H1 (cell line): ENCODE results near the gene SIGLEC6. TPM values are rescaled to one million over a fixed set of nuclear protein-coding genes. Genes with fewer than 3 reads are reported as not detected.

ENCODE experiments used
- CTCF ChIA-PET: fragments of 300-600 bp; sonication (Branson Sonifier 250); formaldehyde crosslinking; loops from one replicate; lab custom pipeline; 2021; ENCODE audit not compliant: partially characterized antibody; lab: Charles Lee
- POLR2A ChIA-PET: fragments of 300-600 bp; sonication (Branson Sonifier 250); formaldehyde crosslinking; loops from one replicate; lab custom pipeline; 2021; ENCODE audit warnings: inconsistent platforms; ENCODE audit not compliant: partially characterized antibody; lab: Charles Lee
- DNase-seq, 2 experiments: peaks; one replicate each; pipeline versions ENCODE4 v3.0.0 to v3.0.0-alpha.2; 2010 to 2022; ENCODE audit warnings: low spot score in 2 of 2, low read depth in 1 of 2, mixed read lengths in 1 of 2
- FAIRE-seq: peaks from 2 replicates; lab custom pipeline; 2011; peaks lifted over from hg19 to GRCh38; lab: Jason Lieb, UNC
- H2AFZ ChIP-seq: 2 replicates; pipeline ENCODE4 v1.8.1; 2012; ENCODE audit warnings: low read length, inconsistent platforms
- H2AK5ac ChIP-seq: 2 replicates; pipeline ENCODE4 v1.6.1; 2013; ENCODE audit warnings: low read depth, low read length
- H2BK120ac ChIP-seq: replicated peaks from 2 replicates; pipeline ENCODE3; 2013; ENCODE audit warnings: low read depth, low read length, inconsistent platforms
- H2BK12ac ChIP-seq: 2 replicates; pipeline ENCODE4 v1.6.1; 2013; ENCODE audit warnings: low read depth, low read length
- H2BK15ac ChIP-seq: 2 replicates; pipeline ENCODE4 v1.6.1; 2013; ENCODE audit warnings: low read length
- H2BK20ac ChIP-seq: 2 replicates; pipeline ENCODE4 v1.6.1; 2013; ENCODE audit warnings: low read length
- H2BK5ac ChIP-seq: 2 replicates; pipeline ENCODE4 v1.6.1; 2013; ENCODE audit warnings: low read depth, low read length
- H3K14ac ChIP-seq: 2 replicates; pipeline ENCODE4 v1.6.1; 2013; ENCODE audit warnings: inconsistent platforms; ENCODE audit not compliant: insufficient read length
- H3K18ac ChIP-seq: 2 replicates; pipeline ENCODE4 v1.6.1; 2013; ENCODE audit warnings: low read length; ENCODE audit errors: extremely low read depth
- H3K23ac ChIP-seq: 2 replicates; pipeline ENCODE4 v1.6.1; 2013; ENCODE audit warnings: inconsistent platforms; ENCODE audit not compliant: insufficient read length
- H3K23me2 ChIP-seq: 2 replicates; pipeline ENCODE4 v1.6.1; 2013; ENCODE audit warnings: low read depth, low read length
- H3K27ac ChIP-seq: 2 replicates; pipeline ENCODE4 v1.6.1; 2011; ENCODE audit warnings: low read depth, low read length, inconsistent platforms
- H3K27me3 ChIP-seq, 4 experiments: replicated peaks in 1 of 4; 1 replicate in 1 of 4; 2 replicates in 3 of 4; pipeline versions ENCODE4 v1.6.1 to v1.8.1; 2011 to 2013; ENCODE audit warnings: low read length in 3 of 4, mild to moderate bottlenecking in 3 of 4, inconsistent platforms in 2 of 4, mixed read lengths in 2 of 4, moderate library complexity in 1 of 4; ENCODE audit not compliant: control insufficient read depth in 3 of 4, insufficient read depth in 3 of 4; ENCODE audit errors: extremely low read depth in 1 of 4
- H3K36me3 ChIP-seq, 4 experiments: 2 replicates each; pipeline versions ENCODE4 v1.6.1 to v1.8.1; 2011 to 2013; ENCODE audit warnings: mild to moderate bottlenecking in 4 of 4, low read length in 3 of 4, moderate library complexity in 2 of 4, control low read depth in 1 of 4, inconsistent platforms in 1 of 4; ENCODE audit not compliant: insufficient read depth in 4 of 4, control insufficient read depth in 2 of 4
- H3K4ac ChIP-seq: replicated peaks from 2 replicates; pipeline ENCODE3; 2013; ENCODE audit warnings: low read length, low read depth, mixed read lengths, inconsistent platforms; ENCODE audit not compliant: insufficient read length
- H3K4me1 ChIP-seq, 4 experiments: replicated peaks in 1 of 4; 1 replicate in 1 of 4; 2 replicates in 3 of 4; pipeline versions ENCODE4 v1.6.1 to v1.8.1; 2011 to 2013; ENCODE audit warnings: low read length in 3 of 4, inconsistent platforms in 2 of 4, mixed read lengths in 1 of 4; ENCODE audit not compliant: insufficient read depth in 4 of 4, control insufficient read depth in 3 of 4
- H3K4me2 ChIP-seq, 2 experiments: 2 replicates each; pipeline versions ENCODE4 v1.6.1 to v1.8.1; 2011 to 2013; ENCODE audit warnings: low read depth in 2 of 2, low read length in 2 of 2, control low read depth in 1 of 2, inconsistent platforms in 1 of 2, mild to moderate bottlenecking in 1 of 2; ENCODE audit not compliant: insufficient read depth in 1 of 2
- H3K4me3 ChIP-seq, 4 experiments: fragments of 200-600, 300-600 bp in 1 of 4; sonication (generic), shearing (Covaris generic), sonication (Bioruptor Twin) in 1 of 4; 2 replicates each; pipeline versions ENCODE4 v1.5.1 to v1.8.1; 2011 to 2016; ENCODE audit warnings: low read length in 4 of 4, low read depth in 3 of 4, control low read depth in 2 of 4, inconsistent platforms in 2 of 4, mild to moderate bottlenecking in 2 of 4, mixed read lengths in 1 of 4, moderate library complexity in 1 of 4; ENCODE audit not compliant: insufficient read depth in 2 of 4; ENCODE audit errors: extremely low read depth in 1 of 4
- H3K56ac ChIP-seq: replicated peaks from 2 replicates; pipeline ENCODE3; 2013; ENCODE audit warnings: low read depth, mild to moderate bottlenecking, mixed read lengths, low read length, inconsistent platforms; ENCODE audit not compliant: insufficient read length
- H3K79me1 ChIP-seq: 2 replicates; pipeline ENCODE4 v1.6.1; 2013; ENCODE audit warnings: low read depth, low read length, control low read depth
- H3K79me2 ChIP-seq, 2 experiments: 2 replicates each; pipeline versions ENCODE4 v1.6.1 to v1.8.1; 2012 to 2013; ENCODE audit warnings: low read length in 2 of 2, mild to moderate bottlenecking in 2 of 2, inconsistent platforms in 1 of 2; ENCODE audit not compliant: insufficient read depth in 2 of 2, control insufficient read depth in 1 of 2
- H3K9ac ChIP-seq, 4 experiments: replicated peaks in 1 of 4; 1 replicate in 1 of 4; 2 replicates in 3 of 4; pipeline versions ENCODE4 v1.6.1 to v1.8.1; 2011 to 2013; ENCODE audit warnings: low read depth in 3 of 4, low read length in 3 of 4, control low read depth in 2 of 4, mild to moderate bottlenecking in 2 of 4, moderate library complexity in 2 of 4, inconsistent platforms in 1 of 4; ENCODE audit errors: extremely low read depth in 1 of 4
- H3K9me3 ChIP-seq, 2 experiments: 2 replicates each; pipeline versions ENCODE4 v1.6.1 to v1.8.1; 2012 to 2013; ENCODE audit warnings: mild to moderate bottlenecking in 2 of 2, moderate library complexity in 2 of 2, control low read depth in 1 of 2, inconsistent platforms in 1 of 2, low read depth in 1 of 2, low read length in 1 of 2, mixed read lengths in 1 of 2; ENCODE audit not compliant: insufficient read depth in 2 of 2
- H4K20me1 ChIP-seq, 2 experiments: replicated peaks in 1 of 2; 2 replicates each; pipeline versions ENCODE3 to v1.8.1; 2011 to 2013; ENCODE audit warnings: inconsistent platforms in 2 of 2, low read length in 2 of 2, mild to moderate bottlenecking in 1 of 2; ENCODE audit not compliant: insufficient read depth in 2 of 2, control insufficient read depth in 1 of 2
- H4K5ac ChIP-seq: 2 replicates; pipeline ENCODE4 v1.6.1; 2013; ENCODE audit warnings: low read length, low read depth, mixed read lengths, inconsistent platforms; ENCODE audit not compliant: insufficient read length
- H4K8ac ChIP-seq: 2 replicates; pipeline ENCODE4 v1.8.0; 2013; ENCODE audit warnings: mild to moderate bottlenecking, moderate library complexity, low read length, inconsistent platforms; ENCODE audit not compliant: insufficient read depth; ENCODE audit errors: extremely low read depth
- H4K91ac ChIP-seq: replicated peaks from 2 replicates; pipeline ENCODE3; 2013; ENCODE audit warnings: low read length, mixed read lengths, inconsistent platforms; ENCODE audit not compliant: insufficient read length
- BCL11A ChIP-seq, 2 experiments: IDR thresholded peaks; one replicate each; pipeline ENCODE4 v1.6.1; 2011; ENCODE audit warnings: low read depth in 2 of 2, low read length in 2 of 2, mild to moderate bottlenecking in 2 of 2
- EP300 ChIP-seq, 2 experiments: IDR thresholded peaks; 1 replicate in 1 of 2; 2 replicates in 1 of 2; pipeline ENCODE4 v1.6.1; 2011 to 2012; ENCODE audit warnings: low read depth in 2 of 2, low read length in 2 of 2, mild to moderate bottlenecking in 2 of 2, borderline replicate concordance in 1 of 2, inconsistent platforms in 1 of 2, moderate library complexity in 1 of 2
- JUN ChIP-seq: IDR thresholded peaks from 2 replicates; pipeline ENCODE4 v1.6.1; 2011; ENCODE audit warnings: low read depth, mild to moderate bottlenecking, improper control_type of control experiment, low read length
- PHF8 ChIP-seq: fragments of 200-600 bp; sonication (generic); conservative IDR thresholded peaks from 2 replicates; pipeline ENCODE4 v1.7.1; 2012; ENCODE audit warnings: low read depth, mild to moderate bottlenecking, inconsistent platforms, low read length, moderate library complexity
- POU5F1 ChIP-seq: IDR thresholded peaks from 2 replicates; pipeline ENCODE4 v1.6.1; 2011; ENCODE audit warnings: low read depth, mild to moderate bottlenecking, low read length, moderate library complexity
- RNF2 ChIP-seq: fragments of 200-900, 300-1000 bp; sonication (generic); IDR thresholded peaks from 2 replicates; pipeline ENCODE4 v1.7.1; 2016; ENCODE audit warnings: borderline replicate concordance, low read depth, mild to moderate bottlenecking, antibody characterized with exemption, low read length; ENCODE audit not compliant: poor library complexity, severe bottlenecking; ENCODE audit errors: missing control alignments
- SIN3A ChIP-seq, 2 experiments: IDR thresholded peaks in 1 of 2; conservative IDR thresholded peaks in 1 of 2; 2 replicates each; pipeline ENCODE4 v1.6.1; 2011 to 2012; ENCODE audit warnings: low read length in 2 of 2, improper control_type of control experiment in 1 of 2, low read depth in 1 of 2, mild to moderate bottlenecking in 1 of 2
- SP2 ChIP-seq: IDR thresholded peaks from 2 replicates; pipeline ENCODE4 v1.6.1; 2012; ENCODE audit warnings: mild to moderate bottlenecking, low read length, inconsistent platforms
- TAF7 ChIP-seq: optimal IDR thresholded peaks from 2 replicates; pipeline ENCODE3; 2011; ENCODE audit warnings: low read depth, mild to moderate bottlenecking, inconsistent platforms, low read length, moderate library complexity, borderline replicate concordance
- ZNF274 ChIP-seq: IDR thresholded peaks from 2 replicates; pipeline ENCODE4 v1.7.0; 2012; ENCODE audit warnings: low read length, borderline replicate concordance; ENCODE audit errors: extremely low read depth
- WGBS, 2 experiments: shearing (Covaris generic) in 1 of 2; methylation state at CpG; one replicate each; pipeline versions ENCODE4 v1.1.6 to v1.1.7; 2013 to 2015; ENCODE audit warnings: low lambda C conversion rate in 2 of 2, mixed read lengths in 2 of 2, inconsistent platforms in 1 of 2, low coverage in 1 of 2, missing lambda C conversion rate in 1 of 2; ENCODE audit not compliant: insufficient replicate concordance in 2 of 2, insufficient coverage in 1 of 2, insufficient read length in 1 of 2; ENCODE audit errors: extremely low coverage in 1 of 2, missing lambda C conversion rate in 1 of 2; 5-methylcytosine and 5-hydroxymethylcytosine counted together
- polyA plus RNA-seq, 7 experiments: library from polyadenylated mRNA; depleted of rRNA in 3 of 7; stranded (reverse) in 5 of 7; unstranded in 2 of 7; fragments of >200 nt in 5 of 7; fragments of 200-250 nt in 2 of 7; gene quantifications; 1 replicate in 5 of 7; 2 replicates in 1 of 7; 4 replicates in 1 of 7; pipeline versions ENCODE4 v1.2.1 to v1.2.3, GENCODE V29; 2011 to 2013; ENCODE audit warnings: missing spikeins in 2 of 7, mixed read lengths in 2 of 7
- total RNA-seq: library from RNA; stranded (reverse); fragmentation: NEBNext Ultra II Directional; extraction: Animal tissue kit (Norgen Biotek cat#: 25700); gene quantifications from 2 replicates; pipeline ENCODE4 v1.2.1, GENCODE V29; 2021
- TF ChIP-seq, protein P1 (sequence below): IDR thresholded peaks from 2 replicates; pipeline ENCODE4 v1.6.1; 2011; ENCODE audit warnings: low read length, improper control_type of control experiment

Gene SIGLEC6
- total and polyA plus RNA-seq, 2 of the 8 experiments (the other 6 are each of a cell fraction or from before 2014, with no cell fraction given): 0.05 TPM; not detected in 1

DNA sequence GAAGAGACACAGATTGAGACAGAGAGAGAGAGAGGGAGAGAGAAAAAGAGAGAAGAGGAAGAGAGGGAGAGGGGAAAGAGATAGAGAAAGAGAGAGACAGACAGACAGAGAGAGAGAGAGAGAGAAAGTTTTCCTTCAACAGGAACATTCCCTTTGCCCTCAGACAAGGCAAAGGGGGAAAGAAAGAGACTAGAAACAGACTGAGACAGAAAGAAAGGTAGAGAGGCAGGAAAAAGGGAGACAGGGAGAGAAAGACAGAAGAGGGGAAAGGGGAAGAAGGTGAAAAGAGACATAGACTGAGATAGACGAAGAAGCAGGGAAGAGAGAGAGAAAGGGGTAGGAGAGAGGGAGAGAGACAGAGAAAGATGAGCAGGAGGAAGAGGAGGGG, 21.1 kb upstream of the SIGLEC6 start:
- Histone ChIP-seq H3K27me3 (no peaks in the 10 kb centered on the region), H4K91ac (no peak overlapping the region), H3K4ac (no peak overlapping the region), H2BK120ac (no peak overlapping the region), H3K23me2 (peaks cover 5% of the 10 kb centered on the region; the same call in 1 of the 2 replicates), H3K27ac (no peak overlapping the region), H3K4me1 (no peaks in the 10 kb centered on the region), H3K9ac (no peak overlapping the region), H3K14ac (no peak overlapping the region), H3K18ac (no peak overlapping the region), H3K23ac (no peak overlapping the region), H3K79me2 (no peaks in the 10 kb centered on the region), H3K79me1 (no peaks in the 10 kb centered on the region), H4K5ac (no peak overlapping the region), H3K56ac (no peak overlapping the region), H3K36me3 (no peaks in the 10 kb centered on the region), H2AK5ac (no peak overlapping the region), H3K9me3 (peaks cover 10 to 22% of the 10 kb centered on the region in 2 experiments; a peak in 3 of 4 replicates), H3K4me2 (peak overlapping the region in 1 of 2 experiments; percentile 55; a peak in 1 of 4 replicates), H4K8ac (no peak overlapping the region), H2AFZ (no peak overlapping the region), H2BK5ac (no peak overlapping the region), H2BK15ac (no peak overlapping the region), H2BK20ac (no peak overlapping the region), H4K20me1 (no peaks in the 10 kb centered on the region), H2BK12ac (no peak overlapping the region), H3K4me3 (no peak overlapping the region)
- POLR2A ChIA-PET: no interaction called here
- CTCF ChIA-PET: interaction anchor here (1.4 kb wide), 1 partner anchor 38 kb away, joined by 4 read pairs; no protein-coding TSS in a partner anchor
- 33% methylated on average over 1 of the region's 1 CpG; no CpG with 5 or more reads in 1 of the 2 experiments for WGBS, 2 experiments
- FAIRE-seq (no peak), DNase-seq (no peak)
- TF ChIP-seq, protein P1, sequence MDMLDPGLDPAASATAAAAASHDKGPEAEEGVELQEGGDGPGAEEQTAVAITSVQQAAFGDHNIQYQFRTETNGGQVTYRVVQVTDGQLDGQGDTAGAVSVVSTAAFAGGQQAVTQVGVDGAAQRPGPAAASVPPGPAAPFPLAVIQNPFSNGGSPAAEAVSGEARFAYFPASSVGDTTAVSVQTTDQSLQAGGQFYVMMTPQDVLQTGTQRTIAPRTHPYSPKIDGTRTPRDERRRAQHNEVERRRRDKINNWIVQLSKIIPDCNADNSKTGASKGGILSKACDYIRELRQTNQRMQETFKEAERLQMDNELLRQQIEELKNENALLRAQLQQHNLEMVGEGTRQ: no peak
- no peak for TF ChIP-seq ZNF274
- no peak for TF ChIP-seq SIN3A (conservative IDR thresholded peaks at IDR 0.05 in 1 of 2, IDR thresholded peaks at IDR 0.05 in 1 of 2; ENCODE audit: low read depth in 1 of 2, low read length in 2 of 2)
- TF ChIP-seq JUN: no peak
- no peak for TF ChIP-seq BCL11A (IDR thresholded peaks at IDR 0.05; ENCODE audit: low read depth in 2 of 2, low read length in 2 of 2)
- no peak for TF ChIP-seq TAF7
- TF ChIP-seq RNF2: no peak
- TF ChIP-seq EP300 (IDR thresholded peaks at IDR 0.05; ENCODE audit: borderline replicate concordance in 1 of 2, low read depth in 2 of 2, low read length in 2 of 2): no peak
- TF ChIP-seq SP2: no peak
- no peak for TF ChIP-seq PHF8
- TF ChIP-seq POU5F1: no peak
